ENCODE data around the gene JAK1.
"Not testable (repeated sequence)": the region's sequence is repeated elsewhere in the genome, so short reads cannot be mapped to it uniquely, and the experiment has no call there.

Gene JAK1

GRCh38 chr1:64829411-64830029, 136.8 kb downstream of the JAK1 start:
- no peak for FAIRE-seq

- no peak for FAIRE-seq
Measured at GRCh38 chr1:64828829-64829228, 137.5 kb downstream of the JAK1 start.

GRCh38 chr1:64826991-64827390, 139.4 kb downstream of the JAK1 start:
- FAIRE-seq, result no peak

- peak; percentile 41 for FAIRE-seq
Measured at GRCh38 chr1:64823691-64824476, 142.5 kb downstream of the JAK1 start.

- FAIRE-seq, result no peak
Measured at GRCh38 chr1:64822621-64823020, 143.7 kb downstream of the JAK1 start.

GRCh38 chr1:64820572-64820971, 145.8 kb downstream of the JAK1 start:
- FAIRE-seq, result not testable (repeated sequence)

- FAIRE-seq, result not testable (repeated sequence)
Measured at GRCh38 chr1:64817364-64817763, 149.0 kb downstream of the JAK1 start.

GRCh38 chr1:64814427-64814826, 151.9 kb downstream of the JAK1 start:
- peak; percentile 41 for FAIRE-seq

GRCh38 chr1:64811131-64811530, 155.2 kb downstream of the JAK1 start:
- FAIRE-seq, result no peak

GRCh38 chr1:64810001-64810400, 156.3 kb downstream of the JAK1 start:
- no peak for FAIRE-seq

GRCh38 chr1:64809309-64809708, 157.0 kb downstream of the JAK1 start:
- FAIRE-seq, result no peak

GRCh38 chr1:64801851-64802523, 164.4 kb downstream of the JAK1 start:
- FAIRE-seq, result no peak

- FAIRE-seq, result peak; percentile 75
Measured at GRCh38 chr1:64798872-64799271, 167.5 kb downstream of the JAK1 start.

GRCh38 chr1:64790832-64791487, 175.4 kb downstream of the JAK1 start:
- FAIRE-seq, result no peak
